Astrocyte of the hippocampus (primary cell): ENCODE measurements around the gene BRDT.
"Not testable (repeated sequence)": the region's sequence is repeated elsewhere in the genome, so short reads cannot be mapped to it uniquely, and the experiment has no call there.

Experiments
- DNase-seq: peaks from one replicate; pipeline ENCODE4 v3.0.0; 2011; ENCODE audit warnings: low read depth, low spot score

The BRDT gene

DNA sequence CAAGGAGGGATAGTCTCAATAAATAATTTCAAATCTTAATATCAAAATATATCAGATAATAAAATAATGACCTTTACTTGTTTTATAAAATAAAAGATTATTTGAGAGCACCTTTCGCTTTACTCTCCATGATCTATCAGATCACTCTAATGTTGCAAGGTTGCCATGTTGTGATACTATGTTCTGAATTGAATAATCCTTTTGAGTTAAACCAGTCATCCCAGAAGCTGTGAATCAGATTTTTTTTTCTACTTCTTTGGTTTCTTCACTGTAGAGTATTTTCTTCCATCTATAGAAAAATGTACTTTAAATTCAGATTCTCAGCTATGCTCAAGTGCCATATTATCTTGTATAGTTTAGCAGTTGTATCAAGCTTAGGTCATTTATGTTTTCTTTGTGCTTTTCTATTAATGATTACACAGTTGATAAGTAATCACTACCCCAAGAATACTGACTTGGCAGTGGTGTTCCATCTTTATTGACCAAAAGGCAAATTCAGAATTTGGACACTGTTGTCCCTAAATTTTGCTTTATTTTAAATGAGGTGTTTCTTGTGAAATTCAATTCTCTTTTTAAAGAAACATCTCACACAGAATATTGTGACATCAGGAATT is 32.9 kb downstream of the BRDT start:
- no peak for DNase-seq

DNA sequence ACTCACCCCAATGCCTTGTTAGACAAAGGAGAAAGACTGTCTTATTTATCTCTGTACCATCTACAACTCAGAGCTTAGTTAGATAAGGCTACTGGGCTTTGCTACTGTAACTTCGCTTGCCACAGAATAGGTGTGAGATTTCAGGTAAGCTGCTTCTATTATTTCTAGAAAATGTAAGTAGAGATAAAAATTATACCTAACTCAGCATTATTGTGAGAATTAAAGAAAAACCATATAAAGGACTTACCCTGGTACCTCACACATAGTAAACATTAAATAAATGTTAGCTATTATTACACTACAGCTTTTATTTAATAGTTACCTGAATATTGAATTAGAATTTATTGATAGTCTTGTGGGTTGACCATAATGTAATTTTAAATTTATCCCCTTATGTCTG is 44.1 kb downstream of the BRDT start:
- DNase-seq, result no peak

DNA sequence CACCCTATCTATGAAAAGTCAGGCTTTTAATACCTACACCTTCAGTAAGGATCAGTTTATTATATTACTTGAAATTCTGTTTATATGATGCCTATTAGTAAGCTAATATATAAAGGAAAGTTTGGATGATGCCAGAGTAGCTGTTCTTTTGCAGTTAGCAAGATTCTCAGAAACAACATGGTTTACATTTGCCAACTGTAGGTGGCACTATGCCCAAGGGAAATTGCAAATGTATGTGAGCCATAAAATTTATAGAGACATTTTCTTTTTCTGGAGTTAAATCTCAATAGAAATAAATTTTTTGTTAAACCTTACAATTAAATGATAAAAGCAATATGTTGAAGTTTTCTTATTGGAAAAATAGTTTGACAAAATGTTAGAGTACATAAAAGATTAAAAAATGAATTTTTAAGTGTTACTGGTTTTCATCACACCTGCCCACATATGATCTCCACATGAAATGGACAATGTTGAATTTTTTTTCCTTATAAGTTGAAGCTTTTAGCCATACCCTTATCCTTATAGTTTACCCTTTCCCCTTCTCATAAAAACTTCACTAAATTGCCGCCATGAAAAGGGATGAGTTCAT is 48.5 kb downstream of the BRDT start:
- peak; percentile 68 for DNase-seq

DNA sequence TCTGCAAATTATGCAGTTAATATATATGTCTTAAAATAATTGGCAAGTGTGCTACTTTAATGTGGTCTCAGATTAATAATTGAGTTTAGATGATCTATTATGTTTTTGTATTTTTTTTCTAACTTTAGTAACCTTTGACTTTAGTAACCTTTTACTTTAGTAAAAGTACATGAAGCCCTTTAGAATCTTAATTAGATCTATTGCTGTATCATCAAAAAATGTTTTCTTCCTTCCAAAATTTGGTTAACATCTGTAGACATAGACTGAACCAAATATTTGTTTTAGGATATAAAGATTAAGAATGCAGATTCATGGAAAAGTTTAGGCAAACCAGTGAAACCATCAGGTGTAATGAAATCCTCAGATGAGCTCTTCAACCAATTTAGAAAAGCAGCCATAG is 54.9 kb downstream of the BRDT start:
- no peak for DNase-seq

DNA sequence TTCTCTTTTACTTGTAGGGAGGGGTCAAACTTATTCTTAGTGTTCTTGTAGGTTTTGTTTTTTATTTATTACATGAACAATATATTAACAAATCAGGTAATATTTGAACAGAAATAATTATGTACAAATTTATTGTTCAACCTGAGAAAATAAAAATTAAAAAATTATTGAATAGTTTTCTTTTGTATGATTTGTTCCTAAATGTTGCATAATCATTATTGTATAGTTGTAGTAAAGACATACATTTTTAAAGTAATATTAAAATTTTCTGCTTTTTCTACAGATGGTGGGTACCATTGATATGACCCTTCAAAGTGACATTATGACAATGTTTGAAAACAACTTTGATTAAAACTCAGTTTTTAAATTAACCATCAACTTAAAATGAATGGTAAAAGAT is 64.7 kb downstream of the BRDT start:
- no peak for DNase-seq

DNA sequence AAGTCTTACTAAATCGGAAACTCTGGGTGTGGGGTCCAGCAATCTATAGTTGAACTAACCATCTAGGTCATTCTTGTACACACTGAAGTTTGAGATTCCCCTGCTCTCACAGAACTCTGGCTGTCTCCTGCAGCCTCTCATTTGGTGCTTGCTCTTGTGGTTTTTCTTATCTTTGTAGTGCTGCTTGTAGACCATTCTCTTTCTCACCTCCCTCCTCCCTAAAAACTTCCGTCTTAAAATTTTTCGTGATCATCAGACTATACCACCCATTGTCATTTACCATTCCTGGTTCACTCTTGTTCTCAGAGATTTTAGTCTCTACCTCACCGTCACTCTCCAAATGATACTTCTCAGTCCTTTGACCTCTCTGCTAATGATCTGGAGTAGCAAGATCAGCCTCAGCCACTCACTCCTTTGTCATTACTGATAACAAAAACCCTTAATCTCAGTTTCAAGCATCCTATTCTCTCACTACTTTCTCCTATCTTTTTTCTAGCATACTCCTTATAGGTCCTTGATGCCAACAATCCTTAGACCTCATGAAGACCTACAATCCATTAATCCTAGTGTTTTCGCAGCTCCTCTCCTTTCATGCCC is 67.6 kb downstream of the BRDT start:
- DNase-seq, result no peak

DNA sequence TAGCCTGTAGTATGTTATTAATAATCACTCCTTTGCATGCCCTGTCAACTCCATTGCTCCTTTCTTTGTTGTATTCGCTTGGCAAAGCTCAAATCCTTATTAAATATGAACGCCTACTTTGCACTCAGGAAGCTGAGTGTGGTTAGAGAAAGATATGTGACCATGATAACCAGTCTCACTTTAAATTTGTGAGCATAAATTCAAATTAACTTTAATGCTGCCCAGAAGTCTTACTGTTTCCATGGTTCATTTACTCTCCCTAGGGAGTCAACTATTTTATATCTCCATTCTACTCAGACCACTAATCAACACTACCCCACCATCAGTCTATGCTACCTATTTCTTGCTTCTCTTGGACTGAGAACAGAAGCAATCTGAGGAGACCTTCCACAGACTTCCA is 68.5 kb downstream of the BRDT start:
- DNase-seq, result no peak

DNA sequence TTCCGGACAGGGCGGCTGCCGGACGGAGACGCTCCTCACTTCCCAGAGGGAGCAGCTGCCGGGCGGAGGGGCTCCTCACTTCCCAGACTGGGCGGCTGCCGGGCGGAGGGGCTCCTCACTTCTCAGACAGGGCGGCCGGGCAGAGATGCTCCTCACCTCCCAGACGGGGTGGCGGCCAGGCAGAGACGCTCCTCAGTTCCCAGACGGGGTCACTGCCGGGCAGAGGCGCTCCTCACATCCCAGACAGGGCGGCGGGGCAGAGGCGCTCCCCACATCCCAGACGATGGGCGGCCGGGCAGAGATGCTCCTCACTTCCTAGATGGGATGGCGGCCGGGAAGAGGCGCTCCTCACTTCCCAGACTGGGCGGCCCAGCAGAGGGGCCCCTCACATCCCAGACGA is 76.8 kb downstream of the BRDT start:
- DNase-seq, result not testable (repeated sequence)

DNA sequence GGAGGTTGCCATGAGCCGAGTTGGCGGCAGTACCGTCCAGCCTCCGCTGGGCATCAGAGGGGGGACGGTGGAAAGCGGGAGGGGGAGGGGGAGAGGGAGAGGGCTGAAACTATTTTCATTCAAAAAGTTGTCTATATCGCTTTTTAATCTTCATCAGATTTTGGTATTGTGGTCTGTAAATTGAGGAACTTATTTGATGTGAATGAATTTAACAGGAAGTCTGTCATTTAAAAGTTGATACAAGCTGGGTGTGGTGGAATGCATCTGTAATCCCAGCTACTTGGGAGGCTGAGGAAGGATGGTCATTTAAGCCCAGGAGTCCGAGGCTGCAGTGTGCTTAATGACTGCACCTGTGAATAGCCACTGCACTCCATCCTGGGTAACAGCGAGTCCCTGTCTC is 77.6 kb downstream of the BRDT start:
- no peak for DNase-seq

DNA sequence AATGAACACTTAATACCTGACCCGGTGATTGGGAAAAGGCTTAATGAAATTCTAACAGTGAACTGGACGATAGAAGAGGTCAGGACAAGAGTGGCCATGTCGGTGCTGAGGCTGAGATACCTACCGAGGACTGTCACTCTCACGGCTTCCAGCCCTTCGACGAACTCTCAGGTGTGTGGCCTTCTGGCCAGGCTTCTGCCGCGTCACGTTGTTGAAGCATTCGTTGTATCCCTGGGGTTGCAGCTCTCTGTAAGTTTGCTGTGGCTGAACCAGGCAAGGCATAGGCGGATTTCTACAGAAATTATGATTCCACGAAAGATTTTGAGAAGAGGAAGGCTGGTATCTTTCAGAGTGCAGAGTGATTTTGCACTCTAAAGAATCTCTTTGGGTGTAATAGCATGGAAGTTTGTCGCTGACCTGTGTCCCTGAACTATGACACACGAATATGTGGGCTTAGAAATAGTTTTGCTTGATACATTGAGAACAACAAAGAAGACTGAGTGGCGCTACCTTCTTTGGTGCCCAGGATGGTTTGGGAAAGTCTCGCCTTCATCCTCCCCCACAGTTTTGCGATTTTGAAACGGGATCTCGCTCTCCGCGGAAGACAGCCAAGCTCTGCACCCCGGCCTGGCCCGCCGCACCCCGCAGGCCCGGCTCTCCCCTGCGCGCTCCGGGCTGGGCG is 80.2 kb downstream of the BRDT start:
- DNase-seq, result no peak

DNA sequence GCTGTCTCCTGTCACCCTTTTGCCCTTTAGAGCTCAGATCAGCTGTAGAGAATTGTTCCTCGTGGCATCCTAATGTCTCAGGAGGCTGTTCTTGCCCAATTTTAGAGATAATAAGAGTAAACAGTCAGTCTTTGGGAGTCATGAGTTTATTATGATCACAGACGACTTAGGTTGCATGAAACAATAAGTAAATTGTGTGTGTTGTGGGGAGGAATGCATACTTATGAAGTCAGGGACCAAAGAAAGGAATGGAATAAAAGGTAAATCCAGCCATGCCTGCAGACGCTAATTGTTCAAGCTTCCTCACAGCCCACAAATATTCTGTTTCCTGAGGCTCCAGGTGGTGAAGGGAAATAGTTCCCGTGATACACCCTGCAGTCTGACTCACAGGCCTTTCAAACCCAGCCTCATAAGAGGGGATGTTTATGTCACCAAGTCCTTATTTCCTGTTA is 81.5 kb downstream of the BRDT start:
- DNase-seq, result peak; percentile 76

DNA sequence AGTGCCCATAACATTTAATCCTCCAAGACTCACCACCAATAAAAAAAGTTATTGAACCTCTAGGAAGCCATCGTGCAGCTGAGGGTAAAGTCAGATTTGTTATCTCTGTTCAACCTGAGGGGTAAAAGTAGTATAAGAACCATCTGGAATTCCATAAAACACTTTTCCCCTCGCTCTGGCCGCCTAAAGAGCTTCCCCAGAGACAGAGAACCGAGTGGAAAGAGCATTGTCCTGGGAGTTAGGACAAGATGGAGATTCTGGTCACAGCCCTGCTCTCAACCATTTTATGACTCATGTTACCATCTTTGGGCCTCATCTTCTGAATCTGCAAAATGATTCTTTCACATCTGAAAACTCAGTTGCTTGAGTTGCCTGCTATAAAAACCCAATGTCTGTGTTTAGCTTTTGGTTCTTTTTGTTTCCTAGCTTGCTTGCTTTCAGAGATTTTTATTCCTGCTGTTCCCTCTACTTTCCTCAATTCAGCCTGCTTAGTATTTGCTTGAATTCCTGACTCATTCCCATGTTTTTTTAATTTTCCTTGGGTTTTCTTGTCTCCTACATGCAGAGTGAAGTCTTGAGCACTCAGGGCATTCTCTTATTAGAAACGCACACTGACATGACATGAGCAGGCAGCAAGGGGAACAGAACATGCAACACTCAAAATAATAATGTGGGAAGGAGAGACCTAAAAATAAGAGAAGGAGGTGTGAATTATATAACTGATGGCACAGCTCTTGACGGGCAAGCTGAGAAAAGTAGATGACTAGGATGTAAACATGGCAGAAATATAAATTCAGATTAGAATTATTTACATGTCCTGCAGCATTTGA is 82.3 kb downstream of the BRDT start:
- no peak for DNase-seq

DNA sequence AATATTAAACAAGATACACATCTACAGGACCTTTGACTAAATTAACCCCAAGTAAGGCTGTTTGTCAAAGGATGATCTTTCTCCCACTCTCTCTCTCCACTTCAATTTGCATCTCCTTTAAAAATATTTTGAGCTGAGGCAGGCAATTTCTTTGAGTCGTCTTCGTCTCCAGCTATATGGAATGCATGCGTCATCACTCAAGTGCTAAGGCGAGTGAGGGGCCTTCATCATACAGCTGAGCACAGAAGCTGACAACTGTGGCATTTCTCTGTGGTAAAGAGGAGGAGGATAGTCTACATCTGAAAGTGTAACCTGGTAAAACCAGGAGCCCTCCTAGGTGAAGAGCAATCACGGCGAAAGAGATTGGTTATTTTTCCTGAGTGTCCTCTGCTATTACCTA is 88.2 kb downstream of the BRDT start:
- peak; percentile 36 for DNase-seq

DNA sequence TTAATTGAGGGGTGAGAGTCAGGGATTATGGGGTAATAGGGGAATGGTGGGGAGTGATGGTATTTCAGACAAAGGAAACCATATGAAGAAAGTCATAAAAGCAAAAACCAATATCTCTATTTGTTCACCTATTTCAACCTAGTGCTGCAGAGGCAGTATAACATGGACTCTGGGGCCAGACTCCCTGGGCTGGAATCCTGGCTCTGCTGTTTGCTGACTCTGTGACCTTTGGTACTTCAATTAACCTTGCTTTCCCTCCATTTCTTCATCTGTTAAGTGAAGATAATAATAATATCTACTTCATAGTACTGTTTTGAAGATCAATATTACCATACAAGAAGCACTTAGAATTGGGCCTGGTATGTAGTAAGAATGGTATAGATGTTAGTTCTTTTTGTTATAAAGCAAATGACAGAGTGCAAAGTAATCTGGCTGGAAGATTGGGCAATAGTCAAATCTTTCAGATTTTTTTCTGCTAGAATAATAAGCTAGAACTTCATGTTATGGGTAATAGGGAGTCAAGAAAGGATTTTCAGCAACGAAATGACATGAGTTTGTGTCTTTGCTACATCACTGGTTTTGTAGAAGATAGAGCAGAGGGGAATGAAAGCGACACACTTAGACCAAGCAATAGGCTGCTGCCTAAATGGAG is 89.6 kb downstream of the BRDT start:
- DNase-seq, result no peak

DNA sequence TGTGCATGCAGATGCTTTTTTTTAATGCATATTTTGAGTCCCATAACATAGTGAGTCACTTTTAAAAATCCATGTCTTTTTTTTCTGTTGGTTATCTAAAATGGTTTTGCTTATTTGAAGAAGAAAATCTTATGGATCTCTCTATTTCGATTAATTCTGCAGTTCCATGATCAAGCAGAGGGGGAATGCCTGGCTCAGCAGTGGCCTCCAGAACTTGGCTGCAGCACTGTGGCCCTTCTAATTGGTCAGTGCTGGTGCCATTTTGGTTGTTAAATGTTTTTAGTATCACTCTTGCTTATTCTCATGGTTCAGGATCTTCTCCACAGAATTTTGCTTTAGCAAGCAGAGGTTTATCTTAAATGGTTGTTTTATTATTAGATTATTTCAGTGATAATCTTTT is 91.8 kb downstream of the BRDT start:
- no peak for DNase-seq

DNA sequence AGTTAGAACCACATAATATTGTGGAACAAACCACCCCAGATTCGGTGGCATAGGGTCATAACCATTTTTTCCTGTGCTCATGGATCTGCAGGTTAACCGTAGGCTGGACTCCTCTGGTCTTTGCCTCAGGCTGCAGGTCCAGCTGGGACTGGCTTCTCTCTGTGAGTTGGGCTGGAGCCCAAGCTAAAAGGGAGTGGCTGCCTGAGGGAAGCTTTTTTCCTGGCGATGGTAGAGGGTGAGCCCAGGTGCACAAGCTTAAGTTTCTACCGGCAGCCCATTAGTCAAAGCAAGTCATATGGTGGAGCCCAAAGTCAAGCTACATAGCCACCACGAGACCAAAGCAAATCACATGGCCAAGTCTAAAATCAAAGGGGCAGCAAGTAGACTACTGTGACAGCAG is 94.4 kb downstream of the BRDT start:
- DNase-seq, result no peak

DNA sequence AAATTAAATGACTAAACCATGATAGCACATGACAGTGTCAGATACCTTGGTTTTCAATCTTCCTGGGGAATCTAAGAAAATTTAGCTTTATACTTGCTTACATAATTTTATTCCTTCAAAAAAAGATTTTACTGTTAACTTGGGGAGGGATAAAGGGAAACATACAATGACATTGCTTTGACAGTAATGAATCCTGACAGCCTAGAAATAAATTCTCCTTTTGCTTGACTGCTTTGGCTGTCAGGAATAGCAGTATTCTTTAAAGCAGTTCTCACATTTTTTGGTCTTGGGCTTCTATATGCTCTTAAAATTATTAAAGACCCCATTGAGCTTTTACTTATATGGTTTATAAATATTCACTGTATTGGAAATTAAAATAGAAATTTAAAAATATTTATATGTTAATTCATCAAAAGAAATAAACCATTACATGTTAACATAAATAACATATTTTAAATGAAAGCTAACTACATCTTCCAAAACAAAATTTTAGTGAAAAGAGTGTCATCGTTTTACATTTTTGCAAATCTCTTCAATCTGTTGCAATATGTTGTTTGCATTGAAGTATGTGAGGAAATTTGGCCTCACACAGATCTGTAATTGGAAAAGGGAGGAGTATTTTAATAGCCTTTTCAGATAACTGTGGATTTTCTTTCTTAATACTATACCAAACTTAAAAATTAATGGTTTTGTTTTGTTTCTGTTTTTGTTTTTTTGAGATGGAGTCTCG is 96.7 kb downstream of the BRDT start:
- DNase-seq, result no peak

DNA sequence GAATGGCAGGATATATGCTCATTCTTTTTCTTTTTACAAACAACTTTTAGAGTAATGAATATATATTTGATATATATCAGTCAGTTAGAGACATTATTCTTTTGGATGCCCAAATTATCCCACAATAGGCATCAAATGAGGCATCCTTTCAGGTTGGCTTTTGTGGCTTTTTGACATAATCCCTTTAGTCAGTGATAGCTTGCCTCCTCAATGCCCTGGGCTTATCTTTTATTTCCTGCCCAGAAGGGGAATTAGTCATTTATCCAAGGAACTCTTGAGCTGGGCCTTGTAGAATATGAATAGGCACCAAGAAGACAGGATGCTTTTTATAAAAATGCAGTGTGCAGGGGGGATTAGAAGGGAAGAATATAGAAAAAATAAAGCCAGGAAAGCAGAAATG is 102.7 kb downstream of the BRDT start:
- no peak for DNase-seq
